Ovary (tissue), 9 donors: ENCODE measurements around the gene TP53BP2. TPM values are rescaled to one million over a fixed set of nuclear protein-coding genes. Genes with fewer than 3 reads are reported as not detected.

Experiments
- DNase-seq, 5 donors: peaks; one replicate each; pipeline ENCODE4 v3.0.0-alpha.2; 2019 to 2020
- H3K27ac ChIP-seq, 2 donors: fragments of 200-600 bp; one replicate each; pipeline versions ENCODE4 v1.5.1 to v1.8.0; 2019 to 2022
- H3K27me3 ChIP-seq: fragments of 200-600 bp; one replicate; pipeline ENCODE4 v1.8.0; 2022
- H3K36me3 ChIP-seq: fragments of 200-600 bp; sonication (generic); one replicate; pipeline ENCODE4 v1.5.1; 2019
- H3K4me1 ChIP-seq: one replicate; pipeline ENCODE4 v1.8.1; 2013; ENCODE audit warnings: mild to moderate bottlenecking, moderate library complexity; ENCODE audit not compliant: insufficient read depth
- H3K4me3 ChIP-seq: fragments of 200-600 bp; sonication (generic); one replicate; pipeline ENCODE4 v1.5.1; 2017
- H3K9me3 ChIP-seq, 2 donors: fragments of 200-600 bp in 1 of 2; sonication (generic) in 1 of 2; one replicate each; pipeline versions ENCODE4 v1.5.1 to v1.8.1; 2013 to 2019; ENCODE audit warnings: mild to moderate bottlenecking in 1 of 2, moderate library complexity in 1 of 2
- CTCF ChIP-seq, 3 donors: fragments of 450-650 bp in 2 of 3; fragments of 200-600 bp in 1 of 3; IDR thresholded peaks; one replicate each; pipeline versions ENCODE4 v1.5.1 to v1.8.0; 2016 to 2022; ENCODE audit warnings: antibody characterized with exemption in 3 of 3, mild to moderate bottlenecking in 1 of 3
- EP300 ChIP-seq: sonication (generic); formaldehyde crosslinking; IDR thresholded peaks from one replicate; pipeline ENCODE4 v1.6.1; 2017; ENCODE audit warnings: antibody characterized with exemption
- POLR2A ChIP-seq: fragments of 450-650 bp; IDR thresholded peaks from one replicate; pipeline ENCODE4 v1.6.1; 2017; ENCODE audit warnings: antibody characterized with exemption, mild to moderate bottlenecking, moderate library complexity
- WGBS, 3 donors: extraction: QIAGEN DNeasy Blood & Tissue Kit in 1 of 3; methylation state at CpG; one replicate each; pipeline versions ENCODE4 v1.1.5 to v1.1.7; 2013 to 2017; 5-methylcytosine and 5-hydroxymethylcytosine counted together
- intact Hi-C, 4 donors: fragments of 100-400 bp; cut with DNase I; formaldehyde crosslinking; loops; one replicate each; pipeline versions ENCODE4 v1.11.0 to v1.15.1; 2022 to 2023
- polyA plus RNA-seq, 2 donors: library from polyadenylated mRNA; stranded (reverse); fragments of 200-250 nt in 1 of 2; fragments of 350-450 nt in 1 of 2; fragmentation: Illumina TruSeq in 1 of 2; extraction: RNeasy Lipid Tissue Mini Kit (QIAGEN cat#74804) in 1 of 2; gene quantifications; one replicate each; pipeline ENCODE4 v1.2.3, GENCODE V29; 2013 to 2014
- total RNA-seq, 7 donors: library from RNA; depleted of rRNA in 2 of 7; stranded (reverse); fragments of >200 nt in 2 of 7; fragmentation: NEBNext Ultra II Directional in 3 of 7; extraction: Animal tissue kit (Norgen Biotek cat#: 25700) in 3 of 7; gene quantifications; one replicate each; pipeline versions ENCODE4 v1.1.0 to v1.2.4, GENCODE V29; 2016 to 2023
- donor health status: DM: no; HTN: no; CAD: no; lungs with moderate emphysema.
- donor health status: DM: no; HTN: no; CAD: no.
- donor health status: Bipolar disorder and iron deficiency.
- donor health status: DM: yes; HTN: yes; CAD: no.
- donor health status: DM: no; HTN: no; CAD: no.
- donor health status: DM: yes; HTN: yes; CAD: no.

TP53BP2 gene
- total and polyA plus RNA-seq, 9 donors: 12.4 to 43.6 (median 36.8) TPM

GRCh38 chr1:223748773-223749733 is 96.7 kb downstream of the TP53BP2 start:
- Histone ChIP-seq H3K4me1 (peaks cover 5% of the 10 kb centered on the region), H3K27ac (peak overlapping the region; percentile 4 to 63), H3K4me3 (peak overlapping the region; percentile 48), H3K36me3 (no peaks in the 10 kb centered on the region), H3K9me3 (no peaks in the 10 kb centered on the region), H3K27me3 (no peaks in the 10 kb centered on the region)
- peak; percentile 60 to 82 (median 74) for DNase-seq
- no peak for TF ChIP-seq POLR2A
- no peak for TF ChIP-seq EP300
- peak; percentile 88 to 92 (median 92) for TF ChIP-seq CTCF (IDR thresholded peaks at IDR 0.05)
- 3 to 7% (median 3%) methylated on average over 54 to 61 of the region's 61 CpGs for WGBS, 3 donors
- intact Hi-C loops: loop anchor here (2.0 to 5.0 kb wide), 4 partner anchors 36 to 52 kb away; partner anchors contain the start of gene CAPN2 (in 3 of the 4)

GRCh38 chr1:223748405-223748772 is 97.4 kb downstream of the TP53BP2 start:
- intact Hi-C loops: loop anchor here (2.0 to 5.0 kb wide), 4 partner anchors 36 to 51 kb away; partner anchors contain the start of gene CAPN2 (in 3 of the 4)
- peak in 4 of 5 donors; percentile 37 to 60 (median 46) for DNase-seq
- WGBS, 3 donors: 7 to 22% (median 7%) methylated on average over 14 to 18 of the region's 18 CpGs
- no peaks in the 10 kb centered on the region for H3K9me3 ChIP-seq
- no peaks in the 10 kb centered on the region for H3K36me3 ChIP-seq
- peak overlapping the region; percentile 48 for H3K4me3 ChIP-seq
- peaks cover 5% of the 10 kb centered on the region for H3K4me1 ChIP-seq
- TF ChIP-seq EP300 (no peak), POLR2A (no peak), CTCF (IDR thresholded peaks at IDR 0.05) (no peak)
- H3K27me3 ChIP-seq: no peaks in the 10 kb centered on the region
- peak overlapping the region; percentile 4 to 63 for H3K27ac ChIP-seq

GRCh38 chr1:223747838-223748335 is 97.9 kb downstream of the TP53BP2 start:
- TF ChIP-seq POLR2A: no peak
- Histone ChIP-seq H3K36me3 (no peaks in the 10 kb centered on the region), H3K27ac (peak overlapping the region in 1 of 2 donors; percentile 63), H3K27me3 (no peaks in the 10 kb centered on the region), H3K4me3 (no peak overlapping the region), H3K9me3 (no peaks in the 10 kb centered on the region), H3K4me1 (peaks cover 5% of the 10 kb centered on the region)
- DNase-seq: peak; percentile 62 to 80 (median 74)
- 1 to 5% (median 3%) methylated on average over 4 of the region's 4 CpGs for WGBS, 3 donors
- intact Hi-C loops: loop anchor here (2.0 to 5.0 kb wide), 4 partner anchors 35 to 51 kb away; partner anchors contain the start of gene CAPN2 (in 3 of the 4)

GRCh38 chr1:223745731-223746130 is 100.0 kb downstream of the TP53BP2 start:
- Histone ChIP-seq H3K4me1 (peaks cover 5% of the 10 kb centered on the region), H3K27ac (no peak overlapping the region), H3K27me3 (no peaks in the 10 kb centered on the region), H3K4me3 (no peak overlapping the region), H3K9me3 (no peaks in the 10 kb centered on the region), H3K36me3 (no peaks in the 10 kb centered on the region)
- DNase-seq: no peak
- intact Hi-C loops: loop anchor here in 1 of 4 donors (5.0 kb wide), 1 partner anchor 48 kb away; no protein-coding TSS in a partner anchor
- TF ChIP-seq CTCF (IDR thresholded peaks at IDR 0.05) (no peak), POLR2A (no peak), EP300 (no peak)
- WGBS, 3 donors: 89 to 94% (median 91%) methylated on average over 4 of the region's 4 CpGs
